Measurements from ENCODE around the gene CCR5AS.

- TF ChIP-seq, protein P1, sequence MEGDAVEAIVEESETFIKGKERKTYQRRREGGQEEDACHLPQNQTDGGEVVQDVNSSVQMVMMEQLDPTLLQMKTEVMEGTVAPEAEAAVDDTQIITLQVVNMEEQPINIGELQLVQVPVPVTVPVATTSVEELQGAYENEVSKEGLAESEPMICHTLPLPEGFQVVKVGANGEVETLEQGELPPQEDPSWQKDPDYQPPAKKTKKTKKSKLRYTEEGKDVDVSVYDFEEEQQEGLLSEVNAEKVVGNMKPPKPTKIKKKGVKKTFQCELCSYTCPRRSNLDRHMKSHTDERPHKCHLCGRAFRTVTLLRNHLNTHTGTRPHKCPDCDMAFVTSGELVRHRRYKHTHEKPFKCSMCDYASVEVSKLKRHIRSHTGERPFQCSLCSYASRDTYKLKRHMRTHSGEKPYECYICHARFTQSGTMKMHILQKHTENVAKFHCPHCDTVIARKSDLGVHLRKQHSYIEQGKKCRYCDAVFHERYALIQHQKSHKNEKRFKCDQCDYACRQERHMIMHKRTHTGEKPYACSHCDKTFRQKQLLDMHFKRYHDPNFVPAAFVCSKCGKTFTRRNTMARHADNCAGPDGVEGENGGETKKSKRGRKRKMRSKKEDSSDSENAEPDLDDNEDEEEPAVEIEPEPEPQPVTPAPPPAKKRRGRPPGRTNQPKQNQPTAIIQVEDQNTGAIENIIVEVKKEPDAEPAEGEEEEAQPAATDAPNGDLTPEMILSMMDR (IDR thresholded peaks at IDR 0.05 in 8 of 11, conservative IDR thresholded peaks at IDR 0.05 in 3 of 11) = no peak
- TF ChIP-seq POLR2A (IDR thresholded peaks at IDR 0.05) = no peak
Observed at GRCh38 chr3:46381625-46382024, 25.2 kb downstream of the CCR5AS start.

Data from spleen (tissue), 7 donors.